8988T (cell line): Measurements from ENCODE around the gene ADCY2.
A peak's percentile ranks its signal among the peaks of the same experiment; 100 is the strongest.

Experiments used
- DNase-seq: peaks from one replicate; pipeline ENCODE4 v3.0.0; 2011

ADCY2 gene

DNA sequence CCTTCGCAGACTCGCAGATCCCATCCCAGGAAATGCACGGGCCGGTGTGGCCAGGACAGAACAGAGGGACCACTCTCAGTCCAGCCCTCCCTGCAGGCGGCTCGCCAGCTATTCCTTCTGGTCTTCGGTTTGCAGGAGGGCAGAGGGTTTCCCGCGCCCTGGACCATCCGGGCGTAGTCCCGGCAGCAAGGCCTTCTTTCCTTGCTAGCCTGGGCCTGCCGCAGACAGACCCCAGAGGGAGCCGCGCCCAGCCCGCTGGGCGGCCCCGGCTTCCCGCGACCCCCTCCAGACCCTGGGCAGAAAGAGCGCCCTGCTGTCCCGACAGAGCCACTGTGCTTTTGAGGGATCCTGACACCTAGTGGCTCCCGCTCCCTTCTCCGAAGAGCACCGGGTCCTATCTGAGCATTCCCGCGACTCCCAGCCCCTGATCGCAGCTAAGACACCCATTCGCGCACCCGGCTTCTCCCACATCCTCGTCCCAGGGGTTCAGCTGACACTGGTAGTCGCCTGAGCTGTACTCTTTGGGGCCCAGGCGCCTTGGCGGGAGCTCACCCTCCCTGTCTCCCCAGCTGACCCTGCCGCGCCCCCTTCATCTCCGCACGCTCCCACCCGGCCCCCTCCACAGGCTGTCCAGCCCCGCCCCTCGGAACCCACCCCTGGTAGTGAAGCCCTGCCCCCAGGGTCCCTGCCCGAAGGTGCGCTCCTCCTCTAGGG lies 453.9 kb downstream of the ADCY2 start:
- no peak for DNase-seq

DNA sequence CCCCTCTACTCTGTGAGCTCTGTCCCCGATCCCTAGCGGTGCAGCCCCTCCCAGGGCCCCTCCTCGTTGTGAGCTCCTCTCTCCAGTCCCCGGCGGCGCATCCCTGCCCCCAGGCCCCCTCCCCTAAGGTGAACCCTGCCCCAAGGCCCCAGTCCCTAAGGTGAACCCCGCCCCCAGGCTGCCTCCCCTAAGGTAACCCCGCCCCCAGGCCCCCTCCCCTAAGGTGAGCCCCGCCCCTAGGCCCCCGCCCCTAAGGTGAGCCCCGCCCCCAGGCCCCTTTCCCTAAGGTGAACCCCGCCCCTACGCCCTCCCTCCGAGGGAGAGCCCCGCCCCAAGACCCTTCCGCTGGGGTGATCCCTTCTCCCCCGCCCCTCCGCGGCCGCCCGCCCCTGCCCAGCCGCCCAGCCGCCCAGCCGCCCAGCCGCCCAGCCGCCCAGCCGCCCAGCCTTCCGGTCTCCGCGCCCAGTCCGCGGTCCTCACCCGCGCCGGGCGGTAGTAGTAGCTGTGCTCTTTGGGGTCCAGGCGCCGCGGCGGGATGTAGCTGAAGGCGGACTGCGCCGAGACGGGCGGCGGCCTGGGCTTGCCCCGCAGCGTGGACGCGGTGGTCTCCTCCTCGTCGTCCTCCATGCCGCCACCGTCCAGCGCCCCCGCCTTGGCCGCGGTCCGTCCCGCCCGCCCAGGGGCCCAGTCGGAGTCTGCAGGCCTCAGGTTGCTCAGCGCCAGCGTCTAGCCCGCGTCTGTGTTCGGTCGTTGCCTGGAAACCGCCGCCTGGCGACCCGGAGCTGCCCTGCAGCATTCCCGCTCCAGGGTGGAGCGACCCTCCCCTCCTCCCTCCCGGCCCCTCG lies 454.7 kb downstream of the ADCY2 start, which contains the start of gene CFAP90:
CFAP90 (minus strand) TSS at position 739 of the 845 bp plus-strand sequence; CDS start at position 627, 112 bp downstream.
- DNase-seq: peak; percentile 88

DNA sequence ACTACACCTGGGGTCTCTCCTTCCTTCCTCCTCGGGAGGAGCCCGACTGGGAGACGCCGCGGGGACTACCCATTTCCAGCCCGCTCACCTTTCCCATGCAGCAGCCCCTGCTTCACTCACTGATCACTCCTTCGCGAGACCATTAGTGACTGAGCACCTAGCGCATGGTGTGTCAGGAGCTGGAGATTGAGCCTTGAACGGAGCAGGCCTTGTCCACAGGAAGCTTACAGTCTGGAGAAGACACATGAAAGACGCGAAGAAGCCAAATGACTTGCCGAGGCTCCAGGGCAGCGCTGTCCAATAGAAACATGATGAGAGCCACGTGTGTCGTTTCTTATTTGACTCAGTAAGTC lies 455.3 kb downstream of the ADCY2 start:
- no peak for DNase-seq

DNA sequence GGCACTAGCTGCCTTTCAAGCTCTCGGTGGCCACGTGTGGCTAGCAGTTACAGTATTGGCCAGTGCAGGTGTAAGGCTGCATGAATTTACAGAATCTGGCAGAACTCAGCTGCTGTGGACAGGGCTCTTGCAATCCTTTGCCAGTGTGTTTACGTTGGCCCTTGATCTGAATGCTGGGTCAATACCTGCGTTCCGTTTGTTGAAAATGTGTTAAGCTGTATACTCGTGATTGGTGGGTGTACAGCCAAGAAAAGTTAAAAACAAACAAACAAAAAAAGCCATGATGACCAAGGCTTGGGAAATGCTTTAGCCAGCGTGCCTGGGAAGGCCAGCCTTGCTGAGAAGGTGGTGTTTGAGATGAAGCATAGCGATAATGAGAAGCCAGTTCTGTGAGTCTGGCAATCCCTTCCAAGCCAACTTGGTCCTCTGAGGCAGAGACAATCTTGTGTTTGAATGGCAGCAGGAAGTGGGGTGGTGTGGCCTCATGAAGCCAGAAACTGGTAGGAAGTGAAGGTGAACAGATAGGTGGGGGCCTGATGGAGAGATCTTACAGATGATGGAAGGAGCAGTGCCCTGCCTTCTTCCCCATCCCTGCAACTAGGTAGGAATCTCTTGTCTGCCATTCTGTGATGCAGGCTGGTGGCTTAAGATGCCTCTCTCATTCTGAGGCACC lies 455.8 kb downstream of the ADCY2 start:
- no peak for DNase-seq

DNA sequence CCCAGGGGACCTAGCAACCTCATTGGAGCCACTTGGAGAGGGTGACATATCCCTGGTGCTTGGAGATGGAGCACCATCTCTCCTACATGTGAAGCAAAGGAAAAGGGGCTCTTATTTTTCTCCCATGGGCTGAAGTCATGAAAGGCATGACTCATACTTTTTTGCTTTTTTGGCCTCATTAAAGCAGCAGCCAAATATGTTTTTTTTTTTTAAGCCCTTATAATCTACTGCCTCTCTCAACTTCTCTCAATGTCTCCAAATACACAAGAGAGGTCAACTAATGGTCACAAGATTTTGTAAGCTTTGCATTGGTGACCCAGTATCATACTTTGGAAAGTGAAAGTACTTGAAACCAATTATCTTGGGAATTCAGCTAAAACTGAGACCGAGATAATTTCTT lies 456.6 kb downstream of the ADCY2 start:
- DNase-seq: no peak

DNA sequence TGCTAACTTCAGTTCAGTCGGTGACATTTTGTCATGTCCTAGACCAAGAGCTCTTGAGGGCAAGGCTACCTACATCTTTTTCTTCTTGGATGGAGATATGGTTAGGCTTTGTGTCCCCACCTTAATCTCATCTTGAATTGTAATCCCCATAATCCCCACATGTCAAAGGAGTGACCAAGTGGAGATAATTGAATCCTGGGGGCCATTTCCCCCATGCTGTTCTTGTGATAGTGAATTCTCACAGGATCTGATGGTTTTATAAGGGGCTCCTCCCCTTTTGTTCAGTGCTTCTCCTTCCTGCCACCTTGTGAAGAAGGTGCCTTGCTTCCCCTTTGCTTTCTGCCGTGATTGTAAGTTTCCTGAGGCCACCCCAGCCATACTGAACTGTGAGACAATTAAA lies 457.1 kb downstream of the ADCY2 start:
- no peak for DNase-seq

DNA sequence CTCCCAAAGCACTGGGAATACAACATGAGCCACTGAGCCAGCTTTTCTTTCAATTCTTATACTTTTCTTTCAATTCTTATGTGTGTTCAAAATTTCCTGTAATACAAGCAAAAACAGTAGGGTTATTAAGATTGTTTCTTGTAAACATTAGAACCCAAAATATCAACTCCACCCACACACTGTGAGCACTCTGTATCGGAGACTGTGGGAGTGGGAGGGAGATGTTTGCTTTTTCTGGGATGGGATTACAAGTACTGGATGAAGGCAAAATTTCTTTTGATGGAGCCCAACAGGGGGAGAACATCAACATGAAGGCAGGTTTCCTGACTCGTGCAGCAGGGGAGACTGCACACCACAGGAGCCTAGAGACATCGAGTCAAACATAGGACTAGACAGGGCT lies 459.7 kb downstream of the ADCY2 start:
- no peak for DNase-seq

DNA sequence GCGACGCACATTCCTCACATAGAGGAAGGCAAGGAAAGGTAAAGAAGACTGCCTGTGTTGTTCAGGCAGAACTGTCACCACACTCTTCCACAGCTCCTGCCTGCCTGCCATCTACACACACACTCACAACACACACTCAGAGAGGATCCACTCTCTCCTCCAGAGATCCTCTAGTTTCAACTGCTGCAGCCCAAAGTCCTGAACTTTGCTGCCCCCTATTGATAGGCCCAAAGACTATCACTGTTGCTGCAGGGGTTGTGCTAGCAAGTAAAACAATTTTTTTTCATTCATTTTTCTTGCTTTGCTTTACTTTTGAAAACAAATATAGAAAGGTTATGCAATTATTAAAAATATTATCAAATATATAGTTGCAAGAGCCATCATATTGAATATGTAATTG lies 460.9 kb downstream of the ADCY2 start:
- DNase-seq: no peak

DNA sequence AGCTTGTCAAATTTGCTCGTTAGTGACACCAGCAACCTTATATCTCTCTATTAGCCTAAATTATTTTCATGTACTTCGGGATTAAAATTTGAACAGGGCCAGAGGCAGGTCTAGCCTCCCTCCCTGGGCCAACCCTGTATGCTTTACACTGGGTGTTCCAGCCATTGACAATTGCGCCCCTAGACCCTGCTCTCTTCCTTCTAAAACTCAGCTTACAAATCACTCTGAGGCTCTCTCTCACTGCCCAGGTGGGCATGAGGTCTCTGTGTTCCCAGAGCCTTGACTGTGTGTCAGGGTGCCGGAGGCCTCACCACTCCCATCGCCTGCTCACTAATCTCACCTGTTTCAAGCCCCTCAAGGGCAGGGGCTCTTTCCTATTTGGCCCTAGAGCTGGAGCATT lies 461.4 kb downstream of the ADCY2 start:
- no peak for DNase-seq

DNA sequence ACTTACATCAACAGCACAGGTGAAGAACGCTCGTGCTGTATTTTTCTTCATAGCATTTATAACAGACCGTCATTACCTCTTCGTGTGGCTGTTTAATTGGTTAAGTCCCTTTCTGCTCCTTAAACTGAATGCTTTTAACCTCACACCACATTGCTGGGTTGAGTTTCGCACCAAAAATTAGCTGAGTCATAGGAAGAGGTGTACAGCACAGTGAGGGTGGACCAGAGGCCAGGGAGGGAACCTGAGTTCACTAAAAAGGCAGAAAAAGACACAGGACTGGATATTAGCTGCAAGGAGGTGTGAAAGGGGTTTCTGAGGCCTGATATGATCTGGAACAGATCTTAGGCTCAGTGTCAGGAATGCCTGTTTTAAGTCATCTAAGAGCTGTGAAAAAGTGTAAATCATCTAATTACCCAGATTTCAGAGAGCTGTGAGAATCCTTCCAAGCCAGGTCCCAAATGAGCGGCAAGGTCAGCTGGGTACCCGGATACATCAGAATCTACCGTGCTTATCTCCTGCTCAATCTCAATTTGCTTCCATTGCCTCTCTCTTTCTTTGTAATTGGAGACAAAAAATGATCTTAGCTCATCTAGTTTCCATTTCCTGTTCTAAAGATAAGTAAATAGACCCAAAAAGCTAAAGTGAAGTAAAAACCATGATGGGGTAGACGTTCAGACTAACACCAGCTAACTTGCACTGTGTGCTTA lies 462.1 kb downstream of the ADCY2 start:
- no peak for DNase-seq

DNA sequence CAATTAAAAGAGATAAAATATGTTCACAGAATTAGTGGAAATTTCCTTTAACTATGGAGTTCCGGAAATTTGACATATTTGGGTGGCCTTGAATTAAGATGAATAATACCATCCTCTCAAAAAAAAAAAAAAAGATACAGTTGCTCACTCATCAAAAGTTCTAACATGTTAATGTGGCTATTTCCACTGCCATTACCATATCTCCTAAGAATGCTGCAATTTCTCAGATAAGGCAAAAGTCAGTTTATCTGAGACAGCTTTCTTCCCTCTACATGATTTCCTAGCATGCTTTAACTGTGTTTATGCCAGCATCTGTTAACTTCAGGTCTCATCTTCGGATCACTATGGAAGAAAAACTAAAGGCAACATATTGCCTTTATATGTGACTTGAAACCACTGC lies 470.3 kb downstream of the ADCY2 start:
- DNase-seq: no peak

DNA sequence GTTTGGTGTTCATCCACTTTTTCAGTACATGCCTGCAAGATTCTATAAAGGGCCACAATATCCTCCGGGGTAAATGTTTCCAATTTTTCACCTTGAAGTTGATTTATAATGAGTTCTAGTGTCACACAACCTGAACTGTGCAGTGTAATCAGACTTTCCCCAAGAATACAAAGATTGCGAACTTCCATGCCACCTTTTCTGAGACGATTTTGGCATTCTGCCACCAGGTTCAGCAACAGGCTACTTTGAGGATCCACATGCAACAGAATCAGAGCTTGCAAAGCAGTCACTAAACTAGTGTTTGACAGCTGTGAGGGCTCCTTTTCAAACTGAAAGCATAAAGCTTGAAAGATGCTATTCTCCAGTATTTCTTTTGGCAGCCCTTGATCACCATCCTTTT lies 471.3 kb downstream of the ADCY2 start:
- DNase-seq: no peak

DNA sequence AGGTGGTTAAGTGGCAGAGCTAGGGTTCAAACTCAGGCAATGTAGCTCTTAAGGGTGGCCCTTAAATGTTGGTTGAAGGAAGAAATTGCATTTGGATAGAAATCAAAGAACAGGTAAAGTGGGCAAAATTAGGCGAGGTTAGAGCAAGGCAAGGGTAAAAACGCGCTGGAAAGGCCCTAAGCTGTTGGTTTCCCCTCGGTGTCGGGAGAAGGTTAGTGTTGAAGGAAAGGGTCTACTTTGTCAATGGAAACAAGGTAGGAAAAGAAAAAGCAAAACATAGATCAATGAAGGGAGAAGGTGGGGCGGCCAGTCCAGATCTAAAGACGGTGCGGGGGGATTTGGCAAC lies 472.5 kb downstream of the ADCY2 start:
- DNase-seq: no peak

DNA sequence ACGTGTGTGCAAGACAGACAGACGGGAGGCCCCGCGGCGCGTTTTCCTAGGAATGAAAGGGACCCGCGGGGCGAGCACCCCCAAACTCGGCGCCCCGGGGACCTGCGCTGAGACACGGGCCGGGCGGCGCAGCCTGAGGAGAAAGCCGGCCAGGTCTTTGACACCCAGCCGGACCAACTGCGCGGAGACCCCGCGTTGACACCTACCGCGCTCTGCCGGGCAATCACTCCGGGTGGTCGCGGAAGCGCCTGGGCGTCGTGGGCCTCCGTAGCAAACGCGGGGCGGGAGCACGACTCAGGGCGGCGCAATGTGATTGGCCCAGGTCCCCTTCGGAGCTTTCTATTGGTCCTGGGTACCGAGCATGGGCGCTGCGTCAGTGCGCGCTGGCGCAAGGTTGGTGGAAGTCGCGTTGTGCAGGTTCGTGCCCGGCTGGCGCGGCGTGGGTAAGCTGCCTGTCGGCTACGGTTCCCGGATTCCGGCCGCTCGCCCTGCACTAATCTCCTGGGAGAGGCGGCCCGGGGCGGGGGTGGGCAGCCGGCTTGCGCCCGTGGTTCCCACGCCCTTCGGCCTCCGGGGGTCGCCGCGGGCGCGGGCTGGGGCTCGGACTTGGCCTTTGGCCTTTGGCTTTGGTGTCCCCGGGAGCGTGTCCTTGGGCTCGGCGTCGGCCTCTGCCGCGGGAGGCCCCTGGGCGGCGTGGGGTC lies 473.0 kb downstream of the ADCY2 start, which contains the start of the genes FASTKD3 and MTRR:
FASTKD3 (minus strand) TSS at position 259 of the 701 bp plus-strand sequence. CDS start 948 bp downstream, outside the sequence.
MTRR (plus strand) TSS at position 376 of the 701 bp plus-strand sequence. CDS start 1,647 bp downstream, outside the sequence.
- DNase-seq: peak; percentile 85

DNA sequence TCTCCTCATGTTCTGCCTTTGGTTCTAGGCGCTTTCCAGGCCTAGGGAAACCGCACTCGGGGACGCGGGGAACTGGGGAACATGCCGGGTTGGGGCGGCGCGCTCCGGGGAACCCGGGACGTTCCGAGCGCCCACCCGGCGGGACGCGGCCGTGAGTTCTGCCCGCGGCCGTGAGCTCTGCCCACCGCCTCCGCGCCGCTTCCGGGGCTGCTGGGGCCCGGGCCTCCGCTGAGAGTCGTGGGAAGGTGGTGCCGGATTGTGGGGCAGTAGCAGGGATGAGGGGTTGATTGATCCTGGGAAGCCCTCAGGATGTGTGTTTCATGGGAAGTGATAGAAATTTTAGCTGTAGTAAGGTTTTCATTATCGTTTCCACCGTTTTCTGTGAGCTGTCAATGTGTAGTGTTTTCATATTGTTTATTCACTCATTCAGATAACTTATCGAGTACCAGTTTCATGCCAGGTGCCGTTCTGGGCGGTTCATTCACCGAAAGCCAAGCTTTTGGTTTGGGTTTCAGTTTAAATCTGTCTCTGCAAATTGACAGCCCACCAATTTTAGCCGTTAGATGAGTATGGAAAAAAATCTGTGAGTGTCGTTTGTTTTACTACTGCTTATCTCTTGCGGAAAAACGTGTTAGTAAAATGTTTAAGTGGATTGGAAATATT lies 473.7 kb downstream of the ADCY2 start:
- no peak for DNase-seq

DNA sequence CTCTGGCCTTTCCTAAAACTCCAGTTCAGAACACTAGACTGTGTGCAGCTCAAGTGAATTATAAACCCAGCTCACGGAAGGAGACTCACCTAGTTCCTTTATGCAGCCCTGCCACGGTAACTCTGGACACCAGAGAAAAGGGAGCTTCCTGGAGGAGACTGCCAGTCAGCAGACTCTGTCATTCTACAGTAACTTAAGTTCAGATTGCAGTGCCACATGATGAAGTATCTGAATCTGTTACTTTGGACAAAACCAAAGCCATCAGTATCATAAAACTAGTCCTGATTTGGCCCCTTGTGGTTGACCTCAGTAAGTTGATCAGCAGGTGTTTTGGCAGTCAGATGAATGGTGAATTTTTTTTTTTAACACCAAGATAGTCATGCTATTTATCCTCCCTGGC lies 475.7 kb downstream of the ADCY2 start:
- no peak for DNase-seq

DNA sequence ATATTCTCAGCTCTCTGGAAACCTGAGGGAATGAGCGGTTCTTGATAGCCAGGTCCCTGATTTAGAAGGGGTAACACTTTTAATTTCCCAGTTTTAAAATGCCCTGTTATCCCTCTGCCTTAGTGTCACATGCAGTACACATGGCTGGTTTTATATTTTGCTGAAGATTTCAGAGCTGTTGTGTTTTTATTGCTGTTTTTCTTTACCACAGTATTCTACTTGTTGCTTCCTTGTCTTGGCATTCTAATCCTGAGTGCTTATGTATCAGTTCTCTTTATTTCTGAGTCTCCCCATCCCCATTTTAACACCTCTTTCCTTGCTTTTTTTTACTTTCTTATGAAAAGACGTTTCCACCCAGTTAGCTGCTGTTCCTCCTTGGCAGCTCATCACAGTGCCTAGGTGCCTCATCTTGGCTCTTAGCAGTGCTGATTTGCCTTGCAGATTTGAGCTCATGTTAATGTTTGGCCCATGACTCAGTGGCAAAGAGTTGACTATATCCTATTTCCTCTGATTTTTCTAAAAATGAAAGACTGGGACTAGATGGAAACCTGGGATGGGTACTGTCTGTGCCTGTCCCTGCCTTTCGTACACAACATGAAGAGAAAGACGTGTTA lies 476.7 kb downstream of the ADCY2 start:
- no peak for DNase-seq

DNA sequence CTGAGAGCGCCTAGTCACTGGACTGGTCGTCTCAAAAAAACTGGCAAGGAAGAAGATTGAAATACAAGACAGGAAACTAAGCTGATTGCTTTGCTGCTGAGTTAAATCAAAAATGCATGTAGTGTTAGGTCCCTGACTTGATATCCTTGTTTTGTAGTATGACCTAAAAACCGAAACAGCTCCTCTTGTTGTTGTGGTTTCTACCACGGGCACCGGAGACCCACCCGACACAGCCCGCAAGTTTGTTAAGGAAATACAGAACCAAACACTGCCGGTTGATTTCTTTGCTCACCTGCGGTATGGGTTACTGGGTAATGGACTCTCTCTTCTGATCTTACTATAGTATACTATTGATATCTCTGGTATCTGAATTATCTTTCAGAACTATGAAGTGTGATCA lies 477.3 kb downstream of the ADCY2 start:
- no peak for DNase-seq

DNA sequence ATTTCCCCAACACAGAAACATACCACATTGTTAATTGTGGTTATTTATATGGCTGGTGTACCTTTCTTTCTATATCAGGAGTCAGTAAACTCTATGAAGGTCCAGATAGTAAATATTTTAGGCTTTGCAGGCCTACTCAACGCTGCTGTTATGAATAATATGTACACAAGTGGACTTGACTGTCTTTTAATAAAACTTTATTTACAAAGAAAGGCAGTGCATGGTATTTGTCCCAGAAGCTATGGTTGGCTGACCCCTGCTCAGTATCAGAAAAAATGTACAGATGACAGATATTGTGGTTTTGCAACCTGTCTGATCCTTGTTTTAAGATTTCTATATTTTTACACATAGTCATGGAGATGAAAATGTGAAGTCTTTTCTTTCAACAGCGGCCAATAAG lies 478.7 kb downstream of the ADCY2 start:
- no peak for DNase-seq

DNA sequence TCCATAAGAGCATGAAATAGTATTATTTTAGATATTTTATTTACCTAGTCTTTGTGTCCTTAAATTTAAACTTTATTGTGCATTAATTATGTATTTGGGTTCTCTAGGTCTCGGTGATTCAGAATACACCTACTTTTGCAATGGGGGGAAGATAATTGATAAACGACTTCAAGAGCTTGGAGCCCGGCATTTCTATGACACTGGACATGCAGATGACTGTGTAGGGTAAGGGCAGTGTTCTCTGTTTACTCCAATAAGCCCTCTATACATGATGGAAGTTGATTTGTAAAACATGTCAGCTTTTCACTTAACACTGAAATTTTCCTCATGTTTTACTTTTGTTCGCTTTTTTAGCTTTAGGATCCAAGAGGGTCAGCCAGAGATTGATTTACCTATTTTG lies 479.2 kb downstream of the ADCY2 start:
- no peak for DNase-seq

DNA sequence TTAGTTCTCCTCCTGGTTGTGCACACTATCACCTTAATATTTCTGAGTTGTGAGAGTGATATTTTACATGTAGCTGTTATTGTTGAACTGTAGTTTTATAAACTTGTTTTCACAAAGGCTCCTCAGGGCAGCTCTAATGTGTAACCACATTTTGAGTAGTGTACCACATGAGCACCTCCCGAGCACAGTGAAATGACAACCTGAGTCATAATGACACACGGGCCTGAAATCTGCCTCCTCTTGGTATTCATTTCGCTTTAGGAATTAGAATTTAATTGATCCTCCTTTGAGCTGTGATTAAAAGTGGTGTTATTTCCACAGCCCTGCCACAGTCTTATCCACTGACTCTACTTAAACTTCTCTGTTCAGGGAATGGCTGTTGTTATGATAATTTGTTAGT lies 480.9 kb downstream of the ADCY2 start:
- no peak for DNase-seq
